Measurements from ENCODE around the gene DOCK6.
"Not testable (repeated sequence)": the region's sequence is repeated elsewhere in the genome, so short reads cannot be mapped to it uniquely, and the experiment has no call there.

Gene DOCK6

GRCh38 chr19:11197291-11198174 lies 64.8 kb downstream of the DOCK6 start, which contains the start of gene KANK2:
KANK2 (minus strand) TSS chr19:11197545; CDS start chr19:11194511, 3,034 bp downstream.
- peak; percentile 35 to 51 for DNase-seq (ENCODE audit: low read depth in 2 of 2)

- no peak for DNase-seq (ENCODE audit: low read depth in 2 of 2)
Measured at GRCh38 chr19:11196406-11197287, 65.7 kb downstream of the DOCK6 start.

- no peak for DNase-seq (ENCODE audit: low read depth in 2 of 2)
Measured at GRCh38 chr19:11195681-11196080, 66.6 kb downstream of the DOCK6 start.

GRCh38 chr19:11194656-11195558 lies 67.4 kb downstream of the DOCK6 start:
- no peak for DNase-seq (ENCODE audit: low read depth in 2 of 2)

GRCh38 chr19:11194173-11194572 lies 68.2 kb downstream of the DOCK6 start:
- no peak for DNase-seq (ENCODE audit: low read depth in 2 of 2)

GRCh38 chr19:11192957-11193939 lies 69.1 kb downstream of the DOCK6 start:
- no peak for DNase-seq (ENCODE audit: low read depth in 2 of 2)

- DNase-seq (ENCODE audit: low read depth in 2 of 2): no peak
Measured at GRCh38 chr19:11191934-11192333, 70.4 kb downstream of the DOCK6 start.

GRCh38 chr19:11191273-11191755 lies 71.0 kb downstream of the DOCK6 start:
- no peak for DNase-seq (ENCODE audit: low read depth in 2 of 2)

GRCh38 chr19:11190501-11190900 lies 71.8 kb downstream of the DOCK6 start:
- DNase-seq (ENCODE audit: low read depth in 2 of 2): no peak

GRCh38 chr19:11187441-11187840 lies 74.9 kb downstream of the DOCK6 start:
- DNase-seq (ENCODE audit: low read depth in 2 of 2): no peak

- no peak for DNase-seq (ENCODE audit: low read depth in 2 of 2)
Measured at GRCh38 chr19:11182994-11183393, 79.3 kb downstream of the DOCK6 start.

- DNase-seq (ENCODE audit: low read depth in 2 of 2): no peak
Measured at GRCh38 chr19:11181488-11181887, 80.8 kb downstream of the DOCK6 start.

GRCh38 chr19:11180975-11181374 lies 81.3 kb downstream of the DOCK6 start:
- not testable (repeated sequence) for DNase-seq (ENCODE audit: low read depth in 2 of 2)

GRCh38 chr19:11180346-11180745 lies 82.0 kb downstream of the DOCK6 start:
- DNase-seq (ENCODE audit: low read depth in 2 of 2): no peak

GRCh38 chr19:11179716-11180297 lies 82.5 kb downstream of the DOCK6 start:
- no peak for DNase-seq (ENCODE audit: low read depth in 2 of 2)

- not testable (repeated sequence) for DNase-seq (ENCODE audit: low read depth in 2 of 2)
Measured at GRCh38 chr19:11179145-11179465, 83.2 kb downstream of the DOCK6 start.

- no peak for DNase-seq (ENCODE audit: low read depth in 2 of 2)
Measured at GRCh38 chr19:11177592-11177991, 84.7 kb downstream of the DOCK6 start.

- DNase-seq (ENCODE audit: low read depth in 2 of 2): no peak
Measured at GRCh38 chr19:11176466-11177193, 85.7 kb downstream of the DOCK6 start.

- DNase-seq (ENCODE audit: low read depth in 2 of 2): no peak
Measured at GRCh38 chr19:11175920-11176319, 86.4 kb downstream of the DOCK6 start.

All from fibroblast of skin of left quadriceps (primary cell).